Measurements from ENCODE around the gene OTUD5.
"Not testable (repeated sequence)": the region's sequence is repeated elsewhere in the genome, so short reads cannot be mapped to it uniquely, and the experiment has no call there.

Gene OTUD5
- total RNA-seq: 23.7 to 41.5 (median 31.5) reads per million in 18 experiments

GRCh38 chrX:48957477-48957826 is at the start of gene OTUD5:
OTUD5 (minus strand) TSS chrX:48957607; CDS start chrX:48957570, 37 bp downstream.
- DNase-seq: peak in 1 of 2 donors; percentile 67

GRCh38 chrX:49003696-49004095 is 46.3 kb upstream of the OTUD5 start:
- no peak for DNase-seq

- DNase-seq: peak; percentile 84 to 85
These were observed 44.9 kb upstream of the OTUD5 start, which contains the start of gene GRIPAP1 for GRCh38 chrX:49002091-49002935. GRIPAP1 (minus strand) TSS chrX:49002264; CDS start chrX:49002229, 35 bp downstream.

GRCh38 chrX:49001521-49002090 is 44.2 kb upstream of the OTUD5 start:
- peak; percentile 51 to 69 for DNase-seq

GRCh38 chrX:49000636-49001035 is 43.2 kb upstream of the OTUD5 start:
- peak; percentile 28 to 64 for DNase-seq

GRCh38 chrX:48999030-48999429 is 41.6 kb upstream of the OTUD5 start:
- DNase-seq: no peak

GRCh38 chrX:48998391-48998790 is 41.0 kb upstream of the OTUD5 start:
- peak; percentile 11 to 29 for DNase-seq

- no peak for DNase-seq
These were observed 40.5 kb upstream of the OTUD5 start for GRCh38 chrX:48997865-48998264.

GRCh38 chrX:48997455-48997854 is 40.0 kb upstream of the OTUD5 start:
- no peak for DNase-seq

GRCh38 chrX:48996969-48997368 is 39.6 kb upstream of the OTUD5 start:
- DNase-seq: no peak

- DNase-seq: no peak
These were observed 34.9 kb upstream of the OTUD5 start for GRCh38 chrX:48992341-48992740.

- no peak for DNase-seq
These were observed 32.1 kb upstream of the OTUD5 start for GRCh38 chrX:48989483-48989882.

- DNase-seq: no peak
These were observed 26.5 kb upstream of the OTUD5 start for GRCh38 chrX:48983896-48984295.

- DNase-seq: no peak
These were observed 25.7 kb upstream of the OTUD5 start for GRCh38 chrX:48983081-48983480.

- no peak for DNase-seq
These were observed 23.8 kb upstream of the OTUD5 start for GRCh38 chrX:48981178-48981577.

- DNase-seq: not testable (repeated sequence)
These were observed 22.9 kb upstream of the OTUD5 start for GRCh38 chrX:48980341-48980740.

GRCh38 chrX:48978226-48978625 is 20.8 kb upstream of the OTUD5 start:
- no peak for DNase-seq

GRCh38 chrX:48976086-48976485 is 18.7 kb upstream of the OTUD5 start:
- no peak for DNase-seq

GRCh38 chrX:48975541-48975940 is 18.1 kb upstream of the OTUD5 start:
- no peak for DNase-seq

- DNase-seq: no peak
These were observed 17.6 kb upstream of the OTUD5 start for GRCh38 chrX:48975041-48975440.

GRCh38 chrX:48974574-48974973 is 17.2 kb upstream of the OTUD5 start:
- no peak for DNase-seq

- no peak for DNase-seq
These were observed 16.6 kb upstream of the OTUD5 start for GRCh38 chrX:48974033-48974432.

GRCh38 chrX:48972220-48973164 is 15.1 kb upstream of the OTUD5 start:
- DNase-seq: peak; percentile 28 to 31

All from inflammatory macrophage (primary cell).